HepG2 (cell line): ENCODE measurements around the gene ZNF341. TPM values are rescaled to one million over a fixed set of nuclear protein-coding genes. Genes with fewer than 3 reads are reported as not detected.
A peak's percentile ranks its signal among the peaks of the same experiment; 100 is the strongest.

Experiments used
- KLF13 ChIP-seq: sonication (generic); formaldehyde crosslinking; IDR thresholded peaks from 2 replicates; pipeline ENCODE4 v1.4.0; 2020; ENCODE audit warnings: mild to moderate bottlenecking, missing genetic modification reagents
- RFXANK ChIP-seq: IDR thresholded peaks from 2 replicates; pipeline ENCODE4 v1.6.1; 2016
- RXRA ChIP-seq: sonication (generic); formaldehyde crosslinking; IDR thresholded peaks from 2 replicates; pipeline ENCODE4 v1.5.1; 2020; ENCODE audit warnings: missing genetic modification reagents
- SP140L ChIP-seq: sonication (generic); formaldehyde crosslinking; IDR thresholded peaks from 2 replicates; pipeline ENCODE4 v1.4.0; 2020; ENCODE audit warnings: missing genetic modification reagents, borderline replicate concordance
- TAF15 ChIP-seq: fragments of 200-400 bp; formaldehyde crosslinking; IDR thresholded peaks from one replicate; pipeline ENCODE4 v1.6.1; 2018; ENCODE audit warnings: mild to moderate bottlenecking, low read depth, low read length; ENCODE audit not compliant: poor library complexity, severe bottlenecking
- ZBTB2 ChIP-seq: sonication (generic); formaldehyde crosslinking; IDR thresholded peaks from 2 replicates; pipeline ENCODE4 v1.8.0; 2022; ENCODE audit warnings: low read depth, missing genetic modification reagents
- ZNF276 ChIP-seq: sonication (generic); formaldehyde crosslinking; IDR thresholded peaks from 2 replicates; pipeline ENCODE4 v1.4.0; 2020; ENCODE audit warnings: mild to moderate bottlenecking, low read depth, missing genetic modification reagents
- ZNF335 ChIP-seq: sonication (generic); formaldehyde crosslinking; IDR thresholded peaks from 2 replicates; pipeline ENCODE4 v1.4.0; 2020; ENCODE audit warnings: missing genetic modification reagents
- ZNF441 ChIP-seq: sonication (generic); formaldehyde crosslinking; IDR thresholded peaks from 2 replicates; pipeline ENCODE4 v1.7.0; 2021; ENCODE audit warnings: missing genetic modification reagents, borderline replicate concordance
- ZNF503 ChIP-seq: sonication (generic); formaldehyde crosslinking; IDR thresholded peaks from 2 replicates; pipeline ENCODE4 v1.4.0; 2020; ENCODE audit warnings: missing genetic modification reagents
- polyA plus RNA-seq, 8 experiments: library from polyadenylated mRNA; depleted of rRNA in 3 of 8; stranded (reverse) in 7 of 8; unstranded in 1 of 8; fragments of >200 nt; fragmentation: Illumina TruSeq in 4 of 8; extraction: Trizol in 4 of 8; gene quantifications; 2 replicates each; pipeline versions ENCODE4 v1.2.1 to v1.2.3, GENCODE V29; 2011 to 2016; ENCODE audit warnings: low read depth in 4 of 8, missing spikeins in 1 of 8, mixed read lengths in 1 of 8; ENCODE audit not compliant: insufficient read depth in 1 of 8
- total RNA-seq, 5 experiments: library from RNA; depleted of rRNA; stranded (reverse); fragments of >200 nt; fragmentation: Illumina TruSeq; extraction: Trizol; gene quantifications; 2 replicates each; pipeline ENCODE4 v1.2.3, GENCODE V29; 2016; ENCODE audit warnings: low read depth in 1 of 5
- TF ChIP-seq, protein P1 (sequence below): sonication (generic); formaldehyde crosslinking; IDR thresholded peaks from 2 replicates; pipeline ENCODE4 v1.8.0; 2022; ENCODE audit warnings: mild to moderate bottlenecking, missing genetic modification reagents, moderate library complexity
- TF ChIP-seq, protein P2 (sequence below): sonication (generic); formaldehyde crosslinking; IDR thresholded peaks from 2 replicates; pipeline ENCODE4 v1.4.0; 2020; ENCODE audit warnings: missing genetic modification reagents
- TF ChIP-seq, protein P3 (sequence below): sonication (generic); formaldehyde crosslinking; conservative IDR thresholded peaks from 2 replicates; pipeline ENCODE4 v1.4.0; 2020; ENCODE audit warnings: missing genetic modification reagents

The ZNF341 gene
- total and polyA plus RNA-seq, 2 of the 13 experiments (the other 11 are each of a cell fraction or from before 2014, with no cell fraction given), result 1.1 to 2.2 TPM

- TF ChIP-seq, protein P1, sequence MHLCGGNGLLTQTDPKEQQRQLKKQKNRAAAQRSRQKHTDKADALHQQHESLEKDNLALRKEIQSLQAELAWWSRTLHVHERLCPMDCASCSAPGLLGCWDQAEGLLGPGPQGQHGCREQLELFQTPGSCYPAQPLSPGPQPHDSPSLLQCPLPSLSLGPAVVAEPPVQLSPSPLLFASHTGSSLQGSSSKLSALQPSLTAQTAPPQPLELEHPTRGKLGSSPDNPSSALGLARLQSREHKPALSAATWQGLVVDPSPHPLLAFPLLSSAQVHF (CRISPR knock-in tag), result 0 out of 2 replicates have a peak, but pooled peaks have one; percentile 76
- TF ChIP-seq TAF15 (peak; percentile 97), ZNF335 (CRISPR knock-in tag) (no peak), ZNF441 (CRISPR knock-in tag) (peak; percentile 84), ZNF503 (CRISPR knock-in tag) (0 out of 2 replicates have a peak, but pooled peaks have one; percentile 35), SP140L (peak; percentile 0; the same call in 1 of the 2 replicates), RFXANK (CRISPR knock-in tag) (no peak; the same call in none of the 2 replicates), RXRA (CRISPR knock-in tag) (peak; percentile 5; the same call in 1 of the 2 replicates), ZBTB2 (CRISPR knock-in tag) (peak; percentile 8), ZNF276 (0 out of 2 replicates have a peak, but pooled peaks have one; percentile 30), KLF13 (CRISPR knock-in tag) (peak; percentile 25; the same call in 1 of the 2 replicates)
- TF ChIP-seq, protein P2, sequence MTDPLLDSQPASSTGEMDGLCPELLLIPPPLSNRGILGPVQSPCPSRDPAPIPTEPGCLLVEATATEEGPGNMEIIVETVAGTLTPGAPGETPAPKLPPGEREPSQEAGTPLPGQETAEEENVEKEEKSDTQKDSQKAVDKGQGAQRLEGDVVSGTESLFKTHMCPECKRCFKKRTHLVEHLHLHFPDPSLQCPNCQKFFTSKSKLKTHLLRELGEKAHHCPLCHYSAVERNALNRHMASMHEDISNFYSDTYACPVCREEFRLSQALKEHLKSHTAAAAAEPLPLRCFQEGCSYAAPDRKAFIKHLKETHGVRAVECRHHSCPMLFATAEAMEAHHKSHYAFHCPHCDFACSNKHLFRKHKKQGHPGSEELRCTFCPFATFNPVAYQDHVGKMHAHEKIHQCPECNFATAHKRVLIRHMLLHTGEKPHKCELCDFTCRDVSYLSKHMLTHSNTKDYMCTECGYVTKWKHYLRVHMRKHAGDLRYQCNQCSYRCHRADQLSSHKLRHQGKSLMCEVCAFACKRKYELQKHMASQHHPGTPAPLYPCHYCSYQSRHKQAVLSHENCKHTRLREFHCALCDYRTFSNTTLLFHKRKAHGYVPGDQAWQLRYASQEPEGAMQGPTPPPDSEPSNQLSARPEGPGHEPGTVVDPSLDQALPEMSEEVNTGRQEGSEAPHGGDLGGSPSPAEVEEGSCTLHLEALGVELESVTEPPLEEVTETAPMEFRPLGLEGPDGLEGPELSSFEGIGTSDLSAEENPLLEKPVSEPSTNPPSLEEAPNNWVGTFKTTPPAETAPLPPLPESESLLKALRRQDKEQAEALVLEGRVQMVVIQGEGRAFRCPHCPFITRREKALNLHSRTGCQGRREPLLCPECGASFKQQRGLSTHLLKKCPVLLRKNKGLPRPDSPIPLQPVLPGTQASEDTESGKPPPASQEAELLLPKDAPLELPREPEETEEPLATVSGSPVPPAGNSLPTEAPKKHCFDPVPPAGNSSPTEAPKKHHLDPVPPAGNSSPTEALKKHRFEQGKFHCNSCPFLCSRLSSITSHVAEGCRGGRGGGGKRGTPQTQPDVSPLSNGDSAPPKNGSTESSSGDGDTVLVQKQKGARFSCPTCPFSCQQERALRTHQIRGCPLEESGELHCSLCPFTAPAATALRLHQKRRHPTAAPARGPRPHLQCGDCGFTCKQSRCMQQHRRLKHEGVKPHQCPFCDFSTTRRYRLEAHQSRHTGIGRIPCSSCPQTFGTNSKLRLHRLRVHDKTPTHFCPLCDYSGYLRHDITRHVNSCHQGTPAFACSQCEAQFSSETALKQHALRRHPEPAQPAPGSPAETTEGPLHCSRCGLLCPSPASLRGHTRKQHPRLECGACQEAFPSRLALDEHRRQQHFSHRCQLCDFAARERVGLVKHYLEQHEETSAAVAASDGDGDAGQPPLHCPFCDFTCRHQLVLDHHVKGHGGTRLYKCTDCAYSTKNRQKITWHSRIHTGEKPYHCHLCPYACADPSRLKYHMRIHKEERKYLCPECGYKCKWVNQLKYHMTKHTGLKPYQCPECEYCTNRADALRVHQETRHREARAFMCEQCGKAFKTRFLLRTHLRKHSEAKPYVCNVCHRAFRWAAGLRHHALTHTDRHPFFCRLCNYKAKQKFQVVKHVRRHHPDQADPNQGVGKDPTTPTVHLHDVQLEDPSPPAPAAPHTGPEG (CRISPR knock-in tag), result 0 out of 2 replicates have a peak, but pooled peaks have one; percentile 33
- TF ChIP-seq, protein P3, sequence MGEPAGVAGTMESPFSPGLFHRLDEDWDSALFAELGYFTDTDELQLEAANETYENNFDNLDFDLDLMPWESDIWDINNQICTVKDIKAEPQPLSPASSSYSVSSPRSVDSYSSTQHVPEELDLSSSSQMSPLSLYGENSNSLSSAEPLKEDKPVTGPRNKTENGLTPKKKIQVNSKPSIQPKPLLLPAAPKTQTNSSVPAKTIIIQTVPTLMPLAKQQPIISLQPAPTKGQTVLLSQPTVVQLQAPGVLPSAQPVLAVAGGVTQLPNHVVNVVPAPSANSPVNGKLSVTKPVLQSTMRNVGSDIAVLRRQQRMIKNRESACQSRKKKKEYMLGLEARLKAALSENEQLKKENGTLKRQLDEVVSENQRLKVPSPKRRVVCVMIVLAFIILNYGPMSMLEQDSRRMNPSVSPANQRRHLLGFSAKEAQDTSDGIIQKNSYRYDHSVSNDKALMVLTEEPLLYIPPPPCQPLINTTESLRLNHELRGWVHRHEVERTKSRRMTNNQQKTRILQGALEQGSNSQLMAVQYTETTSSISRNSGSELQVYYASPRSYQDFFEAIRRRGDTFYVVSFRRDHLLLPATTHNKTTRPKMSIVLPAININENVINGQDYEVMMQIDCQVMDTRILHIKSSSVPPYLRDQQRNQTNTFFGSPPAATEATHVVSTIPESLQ (CRISPR knock-in tag), result 0 out of 2 replicates have a peak, but pooled peaks have one; percentile 15
Measured at GRCh38 chr20:33732166-33732970, 572 bp downstream of the ZNF341 start (continued).
